ENCODE results near the gene EFCAB6. TPM values are rescaled to one million over a fixed set of nuclear protein-coding genes. Genes with fewer than 3 reads are reported as not detected.
A peak's percentile ranks its signal among the peaks of the same experiment; 100 is the strongest.

Gene EFCAB6
- polyA plus RNA-seq, 3 donors = not detected

- no peak overlapping the region for H2AFZ ChIP-seq (ENCODE audit: insufficient read depth, low read depth, low read length, poor library complexity, severe bottlenecking)
- H3K27ac Mint-ChIP-seq = no peak overlapping the region
- H4K20me1 ChIP-seq (ENCODE audit: insufficient read depth, low read length) = no peaks in the 10 kb centered on the region
- intact Hi-C loops (cut with micrococcal nuclease) = no loop called here
- no peaks in the 10 kb centered on the region for H3K27me3 ChIP-seq (ENCODE audit: control insufficient read depth in 2 of 2, insufficient read depth in 2 of 2, low read length in 2 of 2)
- H3K9me3 ChIP-seq (replicated peaks in 1 of 2; ENCODE audit: control insufficient read depth in 1 of 2, insufficient read depth in 1 of 2, low read length in 2 of 2) = no peaks in the 10 kb centered on the region
- H3K9ac ChIP-seq (ENCODE audit: insufficient read depth, low read length, poor library complexity, severe bottlenecking) = no peak overlapping the region
- H3K27me3 Mint-ChIP-seq (ENCODE audit: low read depth in 3 of 3) = no peaks in the 10 kb centered on the region
- no peak overlapping the region for H3K4me3 ChIP-seq (replicated peaks in 1 of 3; ENCODE audit: low read depth in 2 of 3, low read length in 3 of 3)
- H3K36me3 Mint-ChIP-seq = no peaks in the 10 kb centered on the region
- DNase-seq = no peak
- H3K79me2 ChIP-seq (ENCODE audit: insufficient read depth, low read length) = no peaks in the 10 kb centered on the region
- peaks cover 0 to 2% (median 0%) of the 10 kb centered on the region in 7 donors for H3K9me3 Mint-ChIP-seq
- H3K4me1 Mint-ChIP-seq = peaks cover 30% of the 10 kb centered on the region
- no peak overlapping the region for H3K4me2 ChIP-seq (replicated peaks; ENCODE audit: extremely low read depth, low read length, poor library complexity, severe bottlenecking)
- no peak overlapping the region for H3K4me3 Mint-ChIP-seq
- H3K27ac ChIP-seq (ENCODE audit: low read depth in 1 of 2, low read length in 2 of 2) = no peak overlapping the region
- WGBS (ENCODE audit: insufficient coverage) = 94% methylated on average over 8 of the region's 13 CpGs
- no peak for TF ChIP-seq CTCF (IDR thresholded peaks at IDR 0.05)
- no peaks in the 10 kb centered on the region for H3K36me3 ChIP-seq (replicated peaks in 1 of 2; ENCODE audit: control insufficient read depth in 1 of 2, insufficient read depth in 2 of 2, low read length in 2 of 2)
- H3K4me1 ChIP-seq (ENCODE audit: control insufficient read depth in 1 of 2, insufficient read depth in 2 of 2, low read length in 2 of 2) = peaks cover 28 to 34% of the 10 kb centered on the region in 2 donors
These were observed 328.8 kb downstream of the EFCAB6 start for GRCh38 chr22:43483266-43483665.

GRCh38 chr22:43482318-43482625 is 329.8 kb downstream of the EFCAB6 start:
- intact Hi-C loops (cut with micrococcal nuclease) = no loop called here
- WGBS (ENCODE audit: insufficient coverage) = 24% methylated on average over 8 of the region's 8 CpGs
- Mint-ChIP-seq H3K27me3 (ENCODE audit: low read depth in 3 of 3) (peaks cover 0 to 2% (median 0%) of the 10 kb centered on the region in 3 donors), H3K36me3 (no peaks in the 10 kb centered on the region), H3K4me1 (peaks cover 30% of the 10 kb centered on the region), H3K4me3 (peak overlapping the region; percentile 87 to 97), H3K27ac (peak overlapping the region in 3 of 7 donors; percentile 2 to 85 (median 83)), H3K9me3 (peaks cover 0 to 2% (median 0%) of the 10 kb centered on the region in 7 donors)
- Histone ChIP-seq H3K4me3 (replicated peaks in 1 of 3; ENCODE audit: low read depth in 2 of 3, low read length in 3 of 3) (peak overlapping the region in 2 of 3 experiments; percentile 61 to 82), H3K27me3 (ENCODE audit: control insufficient read depth in 2 of 2, insufficient read depth in 2 of 2, low read length in 2 of 2) (no peaks in the 10 kb centered on the region), H3K4me1 (ENCODE audit: control insufficient read depth in 1 of 2, insufficient read depth in 2 of 2, low read length in 2 of 2) (peaks cover 28 to 34% of the 10 kb centered on the region in 2 donors), H4K20me1 (ENCODE audit: insufficient read depth, low read length) (no peaks in the 10 kb centered on the region), H3K9ac (ENCODE audit: insufficient read depth, low read length, poor library complexity, severe bottlenecking) (peak overlapping the region; percentile 75), H3K4me2 (replicated peaks; ENCODE audit: extremely low read depth, low read length, poor library complexity, severe bottlenecking) (peak overlapping the region; percentile 87), H2AFZ (ENCODE audit: insufficient read depth, low read depth, low read length, poor library complexity, severe bottlenecking) (peak overlapping the region; percentile 97), H3K9me3 (replicated peaks in 1 of 2; ENCODE audit: control insufficient read depth in 1 of 2, insufficient read depth in 1 of 2, low read length in 2 of 2) (no peaks in the 10 kb centered on the region), H3K79me2 (ENCODE audit: insufficient read depth, low read length) (no peaks in the 10 kb centered on the region), H3K27ac (ENCODE audit: low read depth in 1 of 2, low read length in 2 of 2) (peak overlapping the region; percentile 0 to 84), H3K36me3 (replicated peaks in 1 of 2; ENCODE audit: control insufficient read depth in 1 of 2, insufficient read depth in 2 of 2, low read length in 2 of 2) (no peaks in the 10 kb centered on the region)
- TF ChIP-seq CTCF (IDR thresholded peaks at IDR 0.05) = no peak
- DNase-seq = no peak

All from CD14-positive monocyte (primary cell).